Measurements from ENCODE around the gene ACP2. TPM values are rescaled to one million over a fixed set of nuclear protein-coding genes. Genes with fewer than 3 reads are reported as not detected.

The ACP2 gene
- total and polyA plus RNA-seq, 9 of the 15 experiments (the other 6 are each of a cell fraction or from before 2014, with no cell fraction given) = 1.9 to 20.0 (median 11.6) TPM

DNA sequence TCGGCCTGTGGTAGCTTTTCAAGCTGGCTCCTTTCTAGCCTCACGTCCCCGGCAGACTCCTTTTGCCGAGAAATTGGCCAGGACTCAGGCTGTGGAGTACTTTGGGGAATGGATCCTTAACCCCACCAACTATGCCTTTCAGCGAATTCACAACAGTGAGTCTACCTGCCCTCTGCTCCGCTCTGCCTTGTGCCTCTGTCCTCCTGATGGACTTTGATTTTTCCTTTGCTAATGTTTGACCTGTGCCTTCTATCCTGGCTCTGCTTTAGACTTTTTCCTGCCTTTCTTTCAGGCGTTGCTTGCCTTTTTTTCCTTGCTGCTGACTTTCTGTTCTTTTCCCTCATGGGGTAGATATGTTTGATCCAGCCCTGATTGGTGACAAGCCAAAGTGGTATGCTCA, 33.8 kb upstream of the ACP2 start:
- no TSS peak for BruUV-seq (replicated peaks)
- in situ Hi-C loops (cut with MboI) = no loop called here

More for the DNA sequence above, 33.8 kb upstream of the ACP2 start:
- Histone ChIP-seq H3K79me2 (ENCODE audit: control insufficient read depth, insufficient read depth, low read length) (no peaks in the 10 kb centered on the region; the same call in 2 of the 3 replicates), H3K9me1 (ENCODE audit: control insufficient read depth, insufficient read depth, low read length) (no peaks in the 10 kb centered on the region), H3K27me3 (ENCODE audit: control insufficient read depth in 2 of 2, insufficient read depth in 2 of 2, low read length in 2 of 2) (no peaks in the 10 kb centered on the region), H3K9ac (ENCODE audit: insufficient read depth in 1 of 2, low read depth in 2 of 2, low read length in 2 of 2) (no peak overlapping the region), H3K36me3 (ENCODE audit: control insufficient read depth, insufficient read depth, low read length) (peaks cover 90% of the 10 kb centered on the region), H3K9me3 (replicated peaks; ENCODE audit: control insufficient read depth, insufficient read depth, low read depth, low read length) (no peaks in the 10 kb centered on the region), H3K4me3 (no peak overlapping the region), H3K4me1 (replicated peaks in 1 of 2; ENCODE audit: control insufficient read depth in 2 of 2, insufficient read depth in 2 of 2, low read length in 2 of 2) (peaks cover 2 to 9% of the 10 kb centered on the region in 2 experiments; a peak in 4 of 5 replicates), H3K27ac (ENCODE audit: extremely low read depth, low read depth, low read length) (no peak overlapping the region), H2AFZ (ENCODE audit: low read depth, low read length) (no peak overlapping the region), H4K20me1 (replicated peaks; ENCODE audit: control insufficient read depth, insufficient read depth, low read length) (no peaks in the 10 kb centered on the region), H3K4me2 (ENCODE audit: insufficient read depth, low read length) (no peak overlapping the region)
- FAIRE-seq (no peak), ATAC-seq (no peak), DNase-seq (ENCODE audit: extremely low read depth in 1 of 4, low spot score in 3 of 4) (no peak)
- no peak for TF ChIP-seq ZNF3 (CRISPR knock-in tag; IDR thresholded peaks at IDR 0.05)
- TF ChIP-seq, protein P1, sequence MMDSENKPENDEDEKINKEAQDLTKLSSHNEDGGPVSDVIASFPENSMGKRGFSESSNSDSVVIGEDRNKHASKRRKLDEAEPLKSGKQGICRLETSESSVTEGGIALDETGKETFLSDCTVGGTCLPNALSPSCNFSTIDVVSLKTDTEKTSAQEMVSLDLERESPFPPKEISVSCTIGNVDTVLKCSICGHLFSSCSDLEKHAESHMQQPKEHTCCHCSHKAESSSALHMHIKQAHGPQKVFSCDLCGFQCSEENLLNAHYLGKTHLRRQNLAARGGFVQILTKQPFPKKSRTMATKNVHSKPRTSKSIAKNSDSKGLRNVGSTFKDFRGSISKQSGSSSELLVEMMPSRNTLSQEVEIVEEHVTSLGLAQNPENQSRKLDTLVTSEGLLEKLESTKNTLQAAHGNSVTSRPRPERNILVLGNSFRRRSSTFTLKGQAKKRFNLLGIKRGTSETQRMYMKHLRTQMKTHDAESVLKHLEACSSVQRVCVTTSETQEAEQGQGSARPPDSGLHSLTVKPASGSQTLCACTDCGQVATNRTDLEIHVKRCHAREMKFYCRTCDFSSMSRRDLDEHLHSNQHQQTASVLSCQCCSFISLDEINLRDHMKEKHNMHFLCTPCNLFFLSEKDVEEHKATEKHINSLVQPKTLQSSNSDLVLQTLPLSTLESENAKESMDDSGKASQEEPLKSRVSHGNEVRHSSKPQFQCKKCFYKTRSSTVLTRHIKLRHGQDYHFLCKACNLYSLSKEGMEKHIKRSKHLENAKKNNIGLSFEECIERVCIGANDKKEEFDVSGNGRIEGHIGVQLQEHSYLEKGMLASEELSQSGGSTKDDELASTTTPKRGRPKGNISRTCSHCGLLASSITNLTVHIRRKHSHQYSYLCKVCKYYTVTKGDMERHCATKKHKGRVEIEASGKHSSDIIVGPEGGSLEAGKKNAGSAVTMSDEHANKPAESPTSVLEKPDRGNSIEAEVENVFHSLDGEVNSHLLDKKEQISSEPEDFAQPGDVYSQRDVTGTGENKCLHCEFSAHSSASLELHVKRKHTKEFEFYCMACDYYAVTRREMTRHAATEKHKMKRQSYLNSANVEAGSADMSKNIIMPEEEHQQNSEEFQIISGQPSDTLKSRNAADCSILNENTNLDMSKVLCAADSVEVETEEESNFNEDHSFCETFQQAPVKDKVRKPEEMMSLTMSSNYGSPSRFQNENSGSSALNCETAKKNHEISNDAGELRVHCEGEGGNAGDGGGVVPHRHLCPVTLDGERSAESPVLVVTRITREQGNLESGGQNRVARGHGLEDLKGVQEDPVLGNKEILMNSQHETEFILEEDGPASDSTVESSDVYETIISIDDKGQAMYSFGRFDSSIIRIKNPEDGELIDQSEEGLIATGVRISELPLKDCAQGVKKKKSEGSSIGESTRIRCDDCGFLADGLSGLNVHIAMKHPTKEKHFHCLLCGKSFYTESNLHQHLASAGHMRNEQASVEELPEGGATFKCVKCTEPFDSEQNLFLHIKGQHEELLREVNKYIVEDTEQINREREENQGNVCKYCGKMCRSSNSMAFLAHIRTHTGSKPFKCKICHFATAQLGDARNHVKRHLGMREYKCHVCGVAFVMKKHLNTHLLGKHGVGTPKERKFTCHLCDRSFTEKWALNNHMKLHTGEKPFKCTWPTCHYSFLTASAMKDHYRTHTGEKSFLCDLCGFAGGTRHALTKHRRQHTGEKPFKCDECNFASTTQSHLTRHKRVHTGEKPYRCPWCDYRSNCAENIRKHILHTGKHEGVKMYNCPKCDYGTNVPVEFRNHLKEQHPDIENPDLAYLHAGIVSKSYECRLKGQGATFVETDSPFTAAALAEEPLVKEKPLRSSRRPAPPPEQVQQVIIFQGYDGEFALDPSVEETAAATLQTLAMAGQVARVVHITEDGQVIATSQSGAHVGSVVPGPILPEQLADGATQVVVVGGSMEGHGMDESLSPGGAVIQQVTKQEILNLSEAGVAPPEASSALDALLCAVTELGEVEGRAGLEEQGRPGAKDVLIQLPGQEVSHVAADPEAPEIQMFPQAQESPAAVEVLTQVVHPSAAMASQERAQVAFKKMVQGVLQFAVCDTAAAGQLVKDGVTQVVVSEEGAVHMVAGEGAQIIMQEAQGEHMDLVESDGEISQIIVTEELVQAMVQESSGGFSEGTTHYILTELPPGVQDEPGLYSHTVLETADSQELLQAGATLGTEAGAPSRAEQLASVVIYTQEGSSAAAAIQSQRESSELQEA (IDR thresholded peaks at IDR 0.05; ENCODE audit: low read depth) = no peak
- TF ChIP-seq ZNF184 (CRISPR knock-in tag; IDR thresholded peaks at IDR 0.05) = no peak
- TF ChIP-seq SAFB2 (IDR thresholded peaks at IDR 0.05; ENCODE audit: borderline replicate concordance, low read depth, low read length, severe bottlenecking) = no peak
- TF ChIP-seq CBX2 (IDR thresholded peaks at IDR 0.05; ENCODE audit: insufficient read depth, low read length, poor library complexity, severe bottlenecking) = no peak
- no peak for TF ChIP-seq ZNF175 (CRISPR knock-in tag; IDR thresholded peaks at IDR 0.05; ENCODE audit: low read depth)
- TF ChIP-seq, protein P2, sequence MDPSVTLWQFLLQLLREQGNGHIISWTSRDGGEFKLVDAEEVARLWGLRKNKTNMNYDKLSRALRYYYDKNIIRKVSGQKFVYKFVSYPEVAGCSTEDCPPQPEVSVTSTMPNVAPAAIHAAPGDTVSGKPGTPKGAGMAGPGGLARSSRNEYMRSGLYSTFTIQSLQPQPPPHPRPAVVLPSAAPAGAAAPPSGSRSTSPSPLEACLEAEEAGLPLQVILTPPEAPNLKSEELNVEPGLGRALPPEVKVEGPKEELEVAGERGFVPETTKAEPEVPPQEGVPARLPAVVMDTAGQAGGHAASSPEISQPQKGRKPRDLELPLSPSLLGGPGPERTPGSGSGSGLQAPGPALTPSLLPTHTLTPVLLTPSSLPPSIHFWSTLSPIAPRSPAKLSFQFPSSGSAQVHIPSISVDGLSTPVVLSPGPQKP (CRISPR knock-in tag; IDR thresholded peaks at IDR 0.05) = no peak
- no peak for TF ChIP-seq SP2 (IDR thresholded peaks at IDR 0.05; ENCODE audit: extremely low read depth, low read depth, low read length, poor library complexity, severe bottlenecking)
- TF ChIP-seq ARID3A (IDR thresholded peaks at IDR 0.05; ENCODE audit: borderline replicate concordance, low read depth, low read length) = no peak
- intact Hi-C loops (cut with micrococcal nuclease) = no loop called here
- ChIA-PET POLR2A (interaction anchor here (2.3 kb wide), 1 partner anchor 11 kb away, joined by 9 read pairs; the partner anchor contains the start of gene MADD), CTCF (ENCODE audit: low intra/inter-chr PET ratio) (no interaction called here)
- 89% methylated on average over 6 of the region's 7 CpGs for WGBS (ENCODE audit: insufficient coverage, low coverage, missing lambda C conversion rate)

All from K562 (cell line).